Ureter (tissue), 1 donor: ENCODE measurements around the gene SAT2. TPM values are rescaled to one million over a fixed set of nuclear protein-coding genes. Genes with fewer than 3 reads are reported as not detected.

ENCODE experiments used
- DNase-seq: peaks from one replicate; pipeline ENCODE4 v3.0.0-alpha.2; 2020; ENCODE audit warnings: low spot score
- total RNA-seq: library from RNA; stranded (reverse); gene quantifications from one replicate; pipeline ENCODE4 v1.2.4, GENCODE V29; 2023
- donor health status: DM: yes; HTN: yes; CAD: no.

The SAT2 gene
- total RNA-seq, 1 donor from 2014 or later, result 57.1 TPM

- no peak for DNase-seq
Observed at GRCh38 chr17:7591596-7591995, 36.0 kb downstream of the SAT2 start.

GRCh38 chr17:7590743-7591142, 36.9 kb downstream of the SAT2 start:
- no peak for DNase-seq

GRCh38 chr17:7589891-7590691, 37.5 kb downstream of the SAT2 start, which contains the start of gene SOX15:
Gene SOX15 (minus strand): TSS chr17:7590094. CDS start chr17:7589676, 418 bp downstream.
- DNase-seq, result no peak

- DNase-seq, result peak; percentile 87
Observed at GRCh38 chr17:7589204-7589868, 38.3 kb downstream of the SAT2 start.

- DNase-seq, result no peak
Observed at GRCh38 chr17:7588553-7589203, 38.9 kb downstream of the SAT2 start.

- no peak for DNase-seq
Observed at GRCh38 chr17:7587420-7588151, 40.0 kb downstream of the SAT2 start.

GRCh38 chr17:7586673-7587419, 40.8 kb downstream of the SAT2 start:
- no peak for DNase-seq

GRCh38 chr17:7583253-7584109, 44.1 kb downstream of the SAT2 start, which contains the start of gene MPDU1:
Gene MPDU1 (plus strand): TSS chr17:7583852. CDS start chr17:7583863, 11 bp downstream.
- peak; percentile 97 for DNase-seq

GRCh38 chr17:7582396-7583252, 45.0 kb downstream of the SAT2 start:
- no peak for DNase-seq

- DNase-seq, result no peak
Observed at GRCh38 chr17:7580604-7581575, 46.7 kb downstream of the SAT2 start.

- no peak for DNase-seq
Observed at GRCh38 chr17:7579834-7580603, 47.6 kb downstream of the SAT2 start.

GRCh38 chr17:7579001-7579833, 48.4 kb downstream of the SAT2 start, which contains the start of gene CD68:
Gene CD68 (plus strand): TSS chr17:7579638. CDS start chr17:7579678, 40 bp downstream.
- peak; percentile 88 for DNase-seq

GRCh38 chr17:7577327-7578199, 50.1 kb downstream of the SAT2 start:
- DNase-seq, result no peak

- no peak for DNase-seq
Observed at GRCh38 chr17:7576432-7576937, 51.1 kb downstream of the SAT2 start.
